HFF-Myc (cell line): ENCODE data around the gene KIF20B.
"Not testable (repeated sequence)": the region's sequence is repeated elsewhere in the genome, so short reads cannot be mapped to it uniquely, and the experiment has no call there.

Experiments used
- DNase-seq: peaks from one replicate; pipeline ENCODE4 v3.0.0-alpha.2; 2011; ENCODE audit warnings: low read depth; ENCODE audit errors: extremely low read depth
- H3K4me3 ChIP-seq: replicated peaks from 2 replicates; pipeline ENCODE4 v1.5.1; 2011; ENCODE audit warnings: low read depth, mild to moderate bottlenecking, control low read depth, low read length
- TF ChIP-seq, protein P1 (sequence below): IDR thresholded peaks from 2 replicates; pipeline ENCODE4 v1.5.1; 2012; ENCODE audit warnings: mild to moderate bottlenecking, low read depth, low read length, control low read depth; ENCODE audit errors: missing control alignments

KIF20B gene

DNA sequence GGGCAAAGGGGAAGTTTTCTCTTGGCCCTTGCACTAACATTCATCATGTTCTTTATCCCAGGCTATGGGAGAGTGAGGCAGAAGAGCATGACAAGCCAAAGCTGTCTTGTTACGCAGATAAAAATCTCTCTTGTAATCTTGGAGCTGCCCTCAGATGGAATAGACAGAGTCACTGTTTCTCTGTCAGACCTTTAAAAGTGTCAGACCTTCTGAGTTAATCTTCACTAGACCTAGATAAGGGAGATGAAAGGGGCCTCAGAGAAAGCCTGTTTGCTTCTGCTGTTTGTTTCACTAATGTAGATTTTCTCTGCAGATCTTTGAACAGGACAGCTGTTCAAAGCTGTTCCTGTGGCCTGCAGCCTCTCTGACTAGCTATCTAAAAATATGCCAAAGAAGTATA lies 112.9 kb downstream of the KIF20B start:
- TF ChIP-seq, protein P1, sequence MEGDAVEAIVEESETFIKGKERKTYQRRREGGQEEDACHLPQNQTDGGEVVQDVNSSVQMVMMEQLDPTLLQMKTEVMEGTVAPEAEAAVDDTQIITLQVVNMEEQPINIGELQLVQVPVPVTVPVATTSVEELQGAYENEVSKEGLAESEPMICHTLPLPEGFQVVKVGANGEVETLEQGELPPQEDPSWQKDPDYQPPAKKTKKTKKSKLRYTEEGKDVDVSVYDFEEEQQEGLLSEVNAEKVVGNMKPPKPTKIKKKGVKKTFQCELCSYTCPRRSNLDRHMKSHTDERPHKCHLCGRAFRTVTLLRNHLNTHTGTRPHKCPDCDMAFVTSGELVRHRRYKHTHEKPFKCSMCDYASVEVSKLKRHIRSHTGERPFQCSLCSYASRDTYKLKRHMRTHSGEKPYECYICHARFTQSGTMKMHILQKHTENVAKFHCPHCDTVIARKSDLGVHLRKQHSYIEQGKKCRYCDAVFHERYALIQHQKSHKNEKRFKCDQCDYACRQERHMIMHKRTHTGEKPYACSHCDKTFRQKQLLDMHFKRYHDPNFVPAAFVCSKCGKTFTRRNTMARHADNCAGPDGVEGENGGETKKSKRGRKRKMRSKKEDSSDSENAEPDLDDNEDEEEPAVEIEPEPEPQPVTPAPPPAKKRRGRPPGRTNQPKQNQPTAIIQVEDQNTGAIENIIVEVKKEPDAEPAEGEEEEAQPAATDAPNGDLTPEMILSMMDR, result no peak
- DNase-seq, result no peak
- H3K4me3 ChIP-seq, result no peak overlapping the region

DNA sequence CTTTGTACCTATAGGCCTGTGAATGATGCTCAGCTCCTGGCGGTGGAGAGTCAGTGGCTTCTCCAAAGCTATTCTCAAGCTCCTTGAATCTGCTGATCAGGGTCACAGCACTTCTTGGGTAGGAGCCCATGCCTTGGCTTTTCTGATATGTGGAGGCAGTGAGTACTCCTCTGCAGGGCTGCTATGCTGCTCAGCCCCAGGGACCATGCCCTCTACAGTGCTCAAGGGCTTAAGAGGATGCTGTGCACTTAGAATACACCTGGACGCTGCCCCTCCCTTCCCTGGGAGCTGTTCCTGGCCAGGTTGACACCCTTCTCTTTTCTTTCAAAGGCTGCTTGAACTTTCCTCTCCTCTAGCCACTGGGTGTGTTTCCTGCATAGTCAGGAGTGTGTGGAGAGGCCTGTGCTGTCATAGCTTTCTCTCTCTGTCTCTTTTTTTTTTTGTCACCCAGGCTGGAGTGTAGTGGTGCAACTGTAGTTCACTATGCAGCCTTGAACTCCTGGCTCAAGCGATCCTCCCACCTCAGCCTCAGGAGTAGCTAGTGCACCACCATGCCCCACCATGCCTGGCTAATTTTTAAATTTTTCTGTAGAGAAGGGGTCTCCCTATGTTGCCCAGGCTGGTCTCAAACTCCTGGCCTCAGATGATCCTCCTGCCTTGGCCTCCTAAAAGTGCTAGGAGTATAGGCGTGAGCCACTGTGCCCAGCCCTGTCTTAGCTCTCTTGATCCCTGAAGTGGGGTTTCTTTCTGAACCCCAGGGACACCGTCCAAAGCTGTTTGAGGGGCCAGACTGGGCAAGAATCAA lies 113.9 kb downstream of the KIF20B start:
- no peak for DNase-seq
- TF ChIP-seq, protein P1, result no peak
- H3K4me3 ChIP-seq, result no peak overlapping the region

DNA sequence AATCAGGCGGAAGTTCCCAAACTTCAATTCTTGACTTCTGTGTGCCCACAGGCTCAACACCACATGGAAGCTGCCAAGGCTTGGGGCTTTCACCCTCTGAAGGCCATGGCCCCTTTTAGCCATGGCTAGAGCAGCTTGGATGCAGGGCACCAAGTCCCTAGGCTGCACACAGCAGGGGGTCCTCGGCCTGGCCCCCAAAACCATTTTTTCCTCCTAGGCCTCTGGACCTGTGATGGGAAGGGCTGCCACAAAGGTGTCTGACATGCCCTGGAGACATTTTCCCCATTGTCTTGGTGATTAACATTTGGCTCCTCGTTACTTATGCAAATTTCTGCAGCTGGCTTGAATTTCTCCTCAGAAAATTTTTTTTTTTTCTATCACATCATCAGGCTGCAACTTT lies 117.6 kb downstream of the KIF20B start:
- H3K4me3 ChIP-seq, DNase-seq: not testable (repeated sequence)
